PC-9 (cell line): ENCODE data around the gene RIMKLA. TPM values are rescaled to one million over a fixed set of nuclear protein-coding genes. Genes with fewer than 3 reads are reported as not detected.

Experiments
- BruUV-seq: library from RNA; stranded (reverse); fragments of 400-500 nt; replicated peaks from 2 replicates; lab custom pipeline; 2021; lab: Mats Ljungman, UMichigan
- CTCF ChIA-PET: fragments of 300-600 bp; sonication (Branson Sonifier 250); formaldehyde crosslinking; loops from one replicate; lab custom pipeline; 2022; ENCODE audit warnings: antibody characterized with exemption; lab: Charles Lee
- POLR2A ChIA-PET: fragments of 300-600 bp; sonication (Branson Sonifier 250); formaldehyde crosslinking; loops from one replicate; lab custom pipeline; 2022; ENCODE audit warnings: antibody characterized with exemption; ENCODE audit not compliant: unreplicated experiment; lab: Charles Lee
- DNase-seq, 2 experiments: peaks; one replicate each; pipeline versions ENCODE4 v3.0.0 to v3.0.0-alpha.2; 2015 to 2022; ENCODE audit warnings: mixed read lengths in 1 of 2
- H2AFZ ChIP-seq: fragments of 200-600 bp; sonication (generic); 2 replicates; pipeline ENCODE4 v1.8.1; 2017; ENCODE audit warnings: antibody characterized with exemption
- H3F3A ChIP-seq: fragments of 200-600 bp; sonication (generic); 2 replicates; pipeline ENCODE4 v1.8.1; 2017; ENCODE audit warnings: antibody characterized with exemption, mild to moderate bottlenecking, low read depth; ENCODE audit not compliant: insufficient read depth
- H3K27ac ChIP-seq: fragments of 200-600 bp; sonication (generic); 2 replicates; pipeline ENCODE4 v1.6.1; 2016; ENCODE audit warnings: mixed run types
- H3K27me3 ChIP-seq: fragments of 200-600 bp; sonication (generic); 2 replicates; pipeline ENCODE4 v1.6.1; 2016; ENCODE audit warnings: low read depth, mixed run types; ENCODE audit not compliant: insufficient read depth
- H3K36me3 ChIP-seq: fragments of 200-600 bp; sonication (generic); 2 replicates; pipeline ENCODE4 v1.6.1; 2016; ENCODE audit warnings: low read depth, mixed run types
- H3K4me1 ChIP-seq: fragments of 200-600 bp; sonication (generic); replicated peaks from 2 replicates; pipeline ENCODE4 v1.6.1; 2016; ENCODE audit warnings: mixed run types; ENCODE audit not compliant: insufficient read depth
- H3K4me2 ChIP-seq: fragments of 200-600 bp; sonication (generic); 2 replicates; pipeline ENCODE4 v1.6.1; 2017; ENCODE audit warnings: mixed run types
- H3K4me3 ChIP-seq: fragments of 200-600 bp; sonication (generic); 2 replicates; pipeline ENCODE4 v1.6.1; 2016; ENCODE audit warnings: mixed run types
- H3K79me2 ChIP-seq: fragments of 200-600 bp; sonication (generic); 2 replicates; pipeline ENCODE4 v1.6.1; 2017; ENCODE audit warnings: low read depth, mixed run types
- H3K9me2 ChIP-seq: fragments of 200-600 bp; sonication (generic); 2 replicates; pipeline ENCODE4 v1.8.1; 2017; ENCODE audit warnings: mild to moderate bottlenecking; ENCODE audit not compliant: insufficient read depth
- H3K9me3 ChIP-seq: fragments of 200-600 bp; sonication (generic); 2 replicates; pipeline ENCODE4 v1.8.1; 2016; ENCODE audit warnings: low read depth; ENCODE audit not compliant: insufficient read depth
- H4K20me1 ChIP-seq: fragments of 200-600 bp; sonication (generic); 2 replicates; pipeline ENCODE4 v1.8.1; 2017; ENCODE audit not compliant: insufficient read depth
- EZH2 ChIP-seq: fragments of 200-600 bp; sonication (generic); IDR thresholded peaks from 2 replicates; pipeline ENCODE4 v1.8.0; 2017; ENCODE audit warnings: antibody characterized with exemption, low read depth
- intact Hi-C: fragments of 100-400 bp; cut with micrococcal nuclease; formaldehyde crosslinking; loops from one replicate; pipeline ENCODE4 v1.10.0; 2022; ENCODE audit not compliant: unreplicated experiment
- total RNA-seq: library from RNA; stranded (reverse); gene quantifications from 2 replicates; pipeline ENCODE4 v1.2.3, GENCODE V29; 2021
- TF ChIP-seq, protein P1 (sequence below): fragments of 200-600 bp; sonication (generic); conservative IDR thresholded peaks from 2 replicates; pipeline ENCODE4 v1.6.1; 2017; ENCODE audit warnings: mixed run types, antibody characterized with exemption, mild to moderate bottlenecking, moderate library complexity

The RIMKLA gene
- total RNA-seq, 1 experiment from 2014 or later: 0.35 TPM

DNA sequence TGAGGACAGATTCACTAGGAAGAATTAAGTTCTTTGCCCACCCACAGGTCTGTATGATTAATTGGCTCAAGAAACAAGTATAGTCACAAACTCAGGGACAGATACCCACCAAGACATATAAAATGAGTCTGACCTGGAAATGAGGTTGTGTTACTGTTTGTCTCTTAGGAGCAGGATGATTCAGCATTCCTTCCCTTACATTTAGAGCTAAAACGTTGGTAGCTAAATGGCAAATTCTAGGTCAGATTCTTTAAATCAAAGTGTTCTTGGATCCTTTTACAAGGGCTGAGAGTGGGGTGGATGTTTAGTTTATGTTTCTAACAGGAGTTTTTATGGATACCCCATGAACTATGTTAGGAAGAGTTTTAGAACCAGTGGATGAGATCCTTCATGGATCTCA lies 4.7 kb downstream of the RIMKLA start:
- no TSS peak for BruUV-seq
- Histone ChIP-seq H3K4me2 (peak overlapping the region; percentile 10; the same call in 1 of the 2 replicates), H3K79me2 (no peaks in the 10 kb centered on the region), H3K9me3 (no peaks in the 10 kb centered on the region), H3K9me2 (no peaks in the 10 kb centered on the region), H3K4me1 (peaks cover 16% of the 10 kb centered on the region), H3K36me3 (no peaks in the 10 kb centered on the region), H4K20me1 (no peaks in the 10 kb centered on the region), H3K27me3 (no peaks in the 10 kb centered on the region), H3F3A (no peaks in the 10 kb centered on the region), H3K27ac (peak overlapping the region; percentile 34), H3K4me3 (no peak overlapping the region), H2AFZ (peak overlapping the region; percentile 49; the same call in 1 of the 2 replicates)
- ChIA-PET CTCF (no interaction called here), POLR2A (interaction anchor here (0.6 kb wide), 2 partner anchors 74 to 75 kb away, joined by 3 to 4 read pairs; no protein-coding TSS in a partner anchor)
- intact Hi-C loops: no loop called here
- TF ChIP-seq, protein P1, sequence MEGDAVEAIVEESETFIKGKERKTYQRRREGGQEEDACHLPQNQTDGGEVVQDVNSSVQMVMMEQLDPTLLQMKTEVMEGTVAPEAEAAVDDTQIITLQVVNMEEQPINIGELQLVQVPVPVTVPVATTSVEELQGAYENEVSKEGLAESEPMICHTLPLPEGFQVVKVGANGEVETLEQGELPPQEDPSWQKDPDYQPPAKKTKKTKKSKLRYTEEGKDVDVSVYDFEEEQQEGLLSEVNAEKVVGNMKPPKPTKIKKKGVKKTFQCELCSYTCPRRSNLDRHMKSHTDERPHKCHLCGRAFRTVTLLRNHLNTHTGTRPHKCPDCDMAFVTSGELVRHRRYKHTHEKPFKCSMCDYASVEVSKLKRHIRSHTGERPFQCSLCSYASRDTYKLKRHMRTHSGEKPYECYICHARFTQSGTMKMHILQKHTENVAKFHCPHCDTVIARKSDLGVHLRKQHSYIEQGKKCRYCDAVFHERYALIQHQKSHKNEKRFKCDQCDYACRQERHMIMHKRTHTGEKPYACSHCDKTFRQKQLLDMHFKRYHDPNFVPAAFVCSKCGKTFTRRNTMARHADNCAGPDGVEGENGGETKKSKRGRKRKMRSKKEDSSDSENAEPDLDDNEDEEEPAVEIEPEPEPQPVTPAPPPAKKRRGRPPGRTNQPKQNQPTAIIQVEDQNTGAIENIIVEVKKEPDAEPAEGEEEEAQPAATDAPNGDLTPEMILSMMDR: no peak
- TF ChIP-seq EZH2: no peak
- DNase-seq: no peak

DNA sequence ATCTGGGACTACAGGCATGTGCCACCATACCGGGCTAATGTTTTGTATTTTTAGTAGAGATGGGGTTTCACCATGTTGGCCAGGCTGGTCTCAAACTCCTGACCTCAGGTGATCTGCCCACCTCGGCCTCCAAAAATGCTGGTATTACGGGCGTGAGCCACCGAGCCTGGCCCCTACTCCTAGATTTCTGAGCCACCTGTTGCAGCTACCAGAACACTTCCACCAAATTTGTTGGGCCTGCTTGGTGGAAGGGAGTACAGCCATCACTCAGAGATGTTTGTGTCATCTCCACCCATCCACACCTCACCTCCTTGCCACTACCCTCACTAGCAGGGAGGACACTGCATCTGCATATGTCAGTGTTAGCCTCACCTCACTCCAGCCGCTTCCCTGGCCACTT lies 5.5 kb downstream of the RIMKLA start:
- no peaks in the 10 kb centered on the region for H3K9me2 ChIP-seq
- no peak overlapping the region for H3K27ac ChIP-seq
- no peaks in the 10 kb centered on the region for H3K36me3 ChIP-seq
- H3K79me2 ChIP-seq: no peaks in the 10 kb centered on the region
- TF ChIP-seq EZH2: no peak
- TF ChIP-seq, protein P1: no peak
- no peaks in the 10 kb centered on the region for H4K20me1 ChIP-seq
- no peak for DNase-seq
- BruUV-seq: no TSS peak
- H3K4me3 ChIP-seq: no peak overlapping the region
- no peak overlapping the region for H2AFZ ChIP-seq
- no peak overlapping the region for H3K4me2 ChIP-seq
- no peaks in the 10 kb centered on the region for H3K9me3 ChIP-seq
- H3K4me1 ChIP-seq: peaks cover 15% of the 10 kb centered on the region
- intact Hi-C loops: no loop called here
- CTCF ChIA-PET: no interaction called here
- POLR2A ChIA-PET: no interaction called here
- H3F3A ChIP-seq: no peaks in the 10 kb centered on the region
- no peaks in the 10 kb centered on the region for H3K27me3 ChIP-seq

DNA sequence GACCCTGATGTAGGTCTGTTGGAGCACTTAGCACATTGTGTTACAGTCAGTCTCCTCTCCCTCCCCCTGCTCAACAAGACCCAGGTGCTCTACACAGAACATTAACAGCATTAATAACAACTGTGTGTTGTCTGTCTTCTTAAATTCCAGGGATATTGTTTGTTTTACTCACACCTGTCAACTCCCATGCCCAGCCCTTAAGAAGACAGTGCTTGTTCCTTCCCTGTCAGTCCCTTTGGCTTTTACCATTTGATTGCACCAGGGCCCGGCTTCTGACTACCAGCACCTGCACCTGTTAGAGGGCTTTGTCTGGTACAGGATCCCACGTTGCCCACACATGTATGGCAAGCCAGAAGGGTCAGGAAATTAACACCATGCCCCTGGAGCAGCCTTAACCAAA lies 11.7 kb downstream of the RIMKLA start:
- no peaks in the 10 kb centered on the region for H3K9me2 ChIP-seq
- no peaks in the 10 kb centered on the region for H3K79me2 ChIP-seq
- no peak for DNase-seq
- ChIA-PET CTCF (no interaction called here), POLR2A (no interaction called here)
- H3K36me3 ChIP-seq: no peaks in the 10 kb centered on the region
- no peaks in the 10 kb centered on the region for H3K9me3 ChIP-seq
- no peaks in the 10 kb centered on the region for H3F3A ChIP-seq
- H3K27me3 ChIP-seq: no peaks in the 10 kb centered on the region
- intact Hi-C loops: no loop called here
- no peaks in the 10 kb centered on the region for H4K20me1 ChIP-seq
- H2AFZ ChIP-seq: no peak overlapping the region
- no peak overlapping the region for H3K27ac ChIP-seq
- no TSS peak for BruUV-seq
- peaks cover 30% of the 10 kb centered on the region for H3K4me1 ChIP-seq
- H3K4me3 ChIP-seq: no peak overlapping the region
- H3K4me2 ChIP-seq: peak overlapping the region; percentile 52; the same call in 1 of the 2 replicates
- TF ChIP-seq, protein P1: no peak
- TF ChIP-seq EZH2: no peak
